ENCODE results near the gene PHYHD1. TPM values are rescaled to one million over a fixed set of nuclear protein-coding genes. Genes with fewer than 3 reads are reported as not detected.
"Not testable (repeated sequence)": the region's sequence is repeated elsewhere in the genome, so short reads cannot be mapped to it uniquely, and the experiment has no call there.

Gene PHYHD1
- total and polyA plus RNA-seq, 2 donors (not counting 3 experiments of a cell fraction or from before 2014, with no cell fraction given), result 1.1 to 1.8 TPM

DNA sequence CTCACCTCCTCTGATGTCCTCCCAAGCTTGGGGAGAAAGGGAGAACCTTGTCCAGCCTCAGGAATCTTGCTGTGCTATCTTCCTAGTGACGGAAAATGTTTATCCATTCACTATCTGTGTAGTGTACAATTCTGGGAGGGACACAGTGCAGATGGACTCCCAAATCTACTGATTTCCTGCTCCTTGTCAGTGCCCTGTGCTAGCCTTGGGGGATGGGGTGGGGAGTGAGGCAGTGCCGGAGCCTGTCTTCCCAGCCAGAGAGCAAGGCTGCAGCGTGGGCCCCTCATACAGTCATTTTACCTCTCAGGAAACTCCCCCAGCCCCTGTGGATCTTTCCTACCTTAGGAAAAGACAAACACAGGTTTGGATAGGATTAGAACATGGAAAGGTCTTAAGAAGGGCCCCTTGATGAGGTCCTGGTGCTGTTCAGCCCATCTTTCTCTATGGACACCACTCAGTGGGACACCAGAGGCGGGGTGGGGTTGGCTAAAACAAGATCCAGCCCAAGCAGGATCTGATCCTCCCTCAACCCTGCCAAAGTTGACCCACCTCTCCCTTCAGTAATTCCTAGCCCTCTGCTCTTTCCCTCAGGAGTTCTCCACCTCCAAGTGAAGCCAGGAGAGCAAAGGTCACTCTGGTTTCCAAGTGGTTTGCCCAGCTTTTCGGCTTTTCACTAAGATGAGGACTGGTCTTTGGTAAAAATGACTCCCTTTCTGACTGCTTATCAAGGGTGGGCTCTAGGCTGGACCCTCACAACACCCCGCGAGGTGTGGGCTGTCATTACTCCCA is 23.2 kb downstream of the PHYHD1 start:
- Histone ChIP-seq H3K27me3 (ENCODE audit: control insufficient read depth in 2 of 2, insufficient read depth in 2 of 2, low read length in 2 of 2) (no peaks in the 10 kb centered on the region), H3K27ac (ENCODE audit: insufficient read depth, low read depth, low read length) (no peak overlapping the region), H3K36me3 (ENCODE audit: control insufficient read depth in 2 of 2, extremely low read depth in 1 of 2, insufficient read depth in 2 of 2, low read length in 2 of 2) (peaks cover 0 to 5% of the 10 kb centered on the region in 2 experiments), H3K4me2 (ENCODE audit: insufficient read depth, low read length) (no peak overlapping the region), H3K9me1 (replicated peaks; ENCODE audit: control insufficient read depth, extremely low read depth, insufficient read depth, low read length) (no peaks in the 10 kb centered on the region), H3K79me2 (ENCODE audit: control insufficient read depth, insufficient read depth, low read length) (peaks cover 17% of the 10 kb centered on the region), H4K20me1 (replicated peaks; ENCODE audit: control insufficient read depth, extremely low read depth, insufficient read depth, low read length) (no peaks in the 10 kb centered on the region), H3K4me1 (ENCODE audit: control insufficient read depth, extremely low read depth, insufficient read depth, low read length) (peaks cover 21% of the 10 kb centered on the region), H3K9me3 (replicated peaks; ENCODE audit: control insufficient read depth, insufficient read depth, low read length) (no peaks in the 10 kb centered on the region), H3K9ac (replicated peaks; ENCODE audit: extremely low read depth, insufficient read depth, low read length) (no peak overlapping the region), H3K4me3 (replicated peaks in 1 of 3; ENCODE audit: insufficient read depth in 1 of 3, low read depth in 1 of 3, low read length in 3 of 3) (no peak overlapping the region), H2AFZ (ENCODE audit: low read depth, low read length) (no peak overlapping the region)
- no peak for FAIRE-seq
- intact Hi-C loops (cut with micrococcal nuclease) (no loop called here), dilution Hi-C loops (cut with MboI; ENCODE audit: extremely low pct_ligation_motif_present, low sequenced_read_pairs) (no loop called here)
- no peak for TF ChIP-seq EZH2 (IDR thresholded peaks at IDR 0.05; ENCODE audit: borderline replicate concordance, low read depth, low read length, severe bottlenecking)
- no peak for TF ChIP-seq POLR2AphosphoS5 (IDR thresholded peaks at IDR 0.05; ENCODE audit: insufficient read depth, low read depth, low read length)
- no peak for TF ChIP-seq POLR2A (IDR thresholded peaks at IDR 0.05; ENCODE audit: low read depth, low read length)
- TF ChIP-seq FOS (IDR thresholded peaks at IDR 0.05; ENCODE audit: borderline replicate concordance, insufficient read depth, low read length), result no peak
- TF ChIP-seq GATA2 (IDR thresholded peaks at IDR 0.05; ENCODE audit: insufficient read depth, insufficient read length, low read depth, low read length), result no peak
- TF ChIP-seq JUN (IDR thresholded peaks at IDR 0.05; ENCODE audit: borderline replicate concordance, insufficient read depth, insufficient read length, low read depth), result no peak
- no peak for TF ChIP-seq MYC (IDR thresholded peaks at IDR 0.05; ENCODE audit: low read depth, low read length)
- no peak for TF ChIP-seq CTCF (IDR thresholded peaks at IDR 0.05; ENCODE audit: extremely low read depth in 1 of 2, insufficient read depth in 1 of 2, low read depth in 1 of 2, low read length in 2 of 2)
- TF ChIP-seq, protein P1, sequence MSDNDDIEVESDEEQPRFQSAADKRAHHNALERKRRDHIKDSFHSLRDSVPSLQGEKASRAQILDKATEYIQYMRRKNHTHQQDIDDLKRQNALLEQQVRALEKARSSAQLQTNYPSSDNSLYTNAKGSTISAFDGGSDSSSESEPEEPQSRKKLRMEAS (IDR thresholded peaks at IDR 0.05; ENCODE audit: insufficient read depth, insufficient read length), result no peak
- POLR2A ChIA-PET, result no interaction called here
- no peak for DNase-seq (ENCODE audit: low read depth, low spot score)
- BruUV-seq (replicated peaks), result no TSS peak
- CTCF ChIA-PET, result interaction anchor here (1.1 to 1.5 kb wide), 2 partner anchors 11 to 85 kb away, joined by 3 to 4 read pairs; partner anchors contain the start of gene SH3GLB2

DNA sequence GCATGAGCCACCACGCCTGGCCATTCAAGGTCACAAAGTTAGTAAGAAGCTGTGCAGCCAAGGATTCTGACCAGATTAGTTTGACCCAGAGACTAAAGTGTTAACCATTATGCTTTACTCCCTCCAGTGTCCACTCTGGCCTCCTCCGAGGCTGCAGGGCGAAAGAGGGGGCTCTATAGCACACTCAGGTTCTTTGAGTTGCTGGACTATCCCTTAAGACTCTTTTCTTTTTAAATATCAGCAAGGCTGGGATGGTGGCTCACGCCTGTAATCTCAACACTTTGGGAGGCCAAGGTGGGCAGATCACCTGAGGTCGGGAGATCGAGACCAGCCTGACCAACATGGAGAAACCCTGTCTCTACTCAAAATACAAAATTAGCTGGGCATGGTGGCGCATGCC is 24.2 kb downstream of the PHYHD1 start:
- DNase-seq (ENCODE audit: low read depth, low spot score); H2AFZ ChIP-seq (ENCODE audit: low read depth, low read length); H3K9ac ChIP-seq (replicated peaks; ENCODE audit: extremely low read depth, insufficient read depth, low read length); H4K20me1 ChIP-seq (replicated peaks; ENCODE audit: control insufficient read depth, extremely low read depth, insufficient read depth, low read length); H3K27ac ChIP-seq (ENCODE audit: insufficient read depth, low read depth, low read length); H3K4me3 ChIP-seq (replicated peaks in 1 of 3; ENCODE audit: insufficient read depth in 1 of 3, low read depth in 1 of 3, low read length in 3 of 3); BruUV-seq (replicated peaks); H3K9me3 ChIP-seq (replicated peaks; ENCODE audit: control insufficient read depth, insufficient read depth, low read length); H3K27me3 ChIP-seq (ENCODE audit: control insufficient read depth in 2 of 2, insufficient read depth in 2 of 2, low read length in 2 of 2); dilution Hi-C loops (cut with MboI; ENCODE audit: extremely low pct_ligation_motif_present, low sequenced_read_pairs); H3K9me1 ChIP-seq (replicated peaks; ENCODE audit: control insufficient read depth, extremely low read depth, insufficient read depth, low read length); H3K4me2 ChIP-seq (ENCODE audit: insufficient read depth, low read length); POLR2A ChIA-PET; FAIRE-seq; H3K36me3 ChIP-seq (ENCODE audit: control insufficient read depth in 2 of 2, extremely low read depth in 1 of 2, insufficient read depth in 2 of 2, low read length in 2 of 2): not testable (repeated sequence)
- Histone ChIP-seq H3K79me2 (ENCODE audit: control insufficient read depth, insufficient read depth, low read length) (peaks cover 17% of the 10 kb centered on the region), H3K4me1 (ENCODE audit: control insufficient read depth, extremely low read depth, insufficient read depth, low read length) (peaks cover 21% of the 10 kb centered on the region)
- intact Hi-C loops (cut with micrococcal nuclease), result loop anchor here (5.0 kb wide), 3 partner anchors 63 to 213 kb away; partner anchors contain the start of genes KYAT1, LRRC8A and SH3GLB2
- CTCF ChIA-PET, result interaction anchor here (1.2 kb wide), 1 partner anchor 61 kb away, joined by 3 read pairs; no protein-coding TSS in a partner anchor
